Right lung (tissue), 5 donors: ENCODE measurements around the gene CLIC3. TPM values are rescaled to one million over a fixed set of nuclear protein-coding genes. Genes with fewer than 3 reads are reported as not detected.

ENCODE experiments used
- DNase-seq, 2 donors: peaks; one replicate each; pipeline ENCODE4 v3.0.0-alpha.2; 2013
- polyA plus RNA-seq, 5 donors: library from polyadenylated mRNA; unstranded; fragments of 120-200 nt; gene quantifications; one replicate each; pipeline versions ENCODE4 v1.2.1 to v1.2.3, GENCODE V29; 2013; ENCODE audit warnings: inconsistent platforms in 1 of 5, low replicate concordance in 1 of 5; ENCODE audit not compliant: insufficient read length in 5 of 5, insufficient read depth in 1 of 5

Gene CLIC3
- polyA plus RNA-seq, 5 donors: 25.9 to 74.3 (median 43.8) TPM

- no peak for DNase-seq
These were observed 27.8 kb downstream of the CLIC3 start for GRCh38 chr9:136968333-136969127.

DNA sequence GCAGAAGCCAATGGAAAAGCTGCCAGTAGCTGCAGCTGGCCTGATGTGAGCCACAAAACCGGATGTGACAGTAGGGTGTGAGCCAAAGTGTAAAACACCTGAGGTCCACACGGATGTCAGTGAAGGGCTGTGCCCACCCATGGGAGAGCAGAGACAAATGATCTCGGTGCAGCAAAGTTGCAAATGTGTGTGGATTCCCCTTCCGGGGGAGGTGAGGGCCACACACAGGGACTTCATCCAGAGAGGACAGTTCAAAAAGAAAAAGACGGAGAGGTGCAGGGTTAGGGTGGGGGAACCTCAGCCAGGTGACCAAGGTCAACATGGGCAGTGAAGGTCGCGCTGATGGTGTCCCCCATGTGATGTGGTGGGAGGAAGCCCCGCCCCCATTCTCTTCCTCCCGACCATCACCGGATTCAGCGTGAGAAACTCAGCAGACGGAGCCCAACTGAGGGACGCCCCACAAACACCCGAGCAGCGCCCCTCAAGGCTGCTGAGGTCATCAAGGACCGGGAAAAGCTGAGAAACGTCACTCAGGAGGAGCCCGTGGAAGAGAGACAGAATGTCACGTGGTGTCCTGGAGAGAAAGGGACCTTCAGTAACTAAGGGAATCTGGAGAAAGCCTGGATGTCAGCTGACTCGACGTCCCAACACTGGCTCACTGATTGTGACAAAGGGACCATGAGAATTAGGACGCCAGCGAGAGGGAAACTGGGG, 30.4 kb downstream of the CLIC3 start:
- no peak for DNase-seq

DNA sequence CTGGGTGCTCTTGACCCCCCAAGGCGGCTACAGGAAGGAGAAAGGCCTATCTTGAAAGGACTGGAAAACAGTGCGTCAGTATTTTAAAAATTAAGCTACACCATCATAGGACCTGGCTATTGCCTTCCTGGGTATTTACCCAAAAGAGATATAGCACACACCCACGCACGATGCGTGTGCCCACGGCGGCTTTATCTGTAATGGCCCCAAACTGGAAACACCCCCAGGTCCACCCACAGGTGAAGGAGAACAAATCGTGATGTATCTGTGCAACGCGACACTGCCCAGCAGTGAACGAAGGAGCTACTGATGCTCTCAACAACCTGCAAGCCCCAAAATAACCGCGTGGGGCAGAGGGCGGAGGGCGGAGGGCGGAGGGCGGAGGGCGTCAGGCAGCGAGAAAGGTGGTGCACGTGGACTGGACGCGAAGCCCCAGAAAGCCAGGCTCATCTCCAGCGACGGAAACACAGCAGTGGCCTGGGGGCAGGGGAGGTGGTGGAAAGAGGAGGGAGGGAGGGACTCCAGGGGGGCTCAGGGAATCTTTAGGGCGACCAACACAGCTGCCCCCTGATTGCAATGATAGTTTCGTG, 31.4 kb downstream of the CLIC3 start:
- DNase-seq: no peak

- DNase-seq: no peak
These were observed 32.1 kb downstream of the CLIC3 start for GRCh38 chr9:136964171-136964689.

DNA sequence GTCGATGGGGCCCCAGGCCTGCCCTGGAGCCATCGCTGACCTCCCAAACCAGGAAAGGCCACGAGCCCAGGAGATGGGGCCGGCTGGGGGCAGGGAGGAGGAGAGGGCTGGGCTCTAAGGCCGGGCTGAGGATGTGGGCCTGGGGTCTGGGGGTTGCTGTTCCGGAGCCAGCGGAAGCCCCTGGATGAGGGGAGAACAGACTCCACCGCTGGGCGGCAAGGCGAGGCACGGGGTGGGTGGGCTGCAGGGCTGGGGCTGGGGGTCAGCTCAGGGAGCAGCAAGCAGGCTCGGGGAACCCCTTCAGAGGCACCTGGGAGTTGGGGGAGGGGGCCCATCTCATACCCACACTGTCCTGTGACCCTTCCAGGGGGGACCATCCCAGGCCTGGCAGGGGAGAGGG, 32.6 kb downstream of the CLIC3 start:
- DNase-seq: no peak

- no peak for DNase-seq
These were observed 33.0 kb downstream of the CLIC3 start for GRCh38 chr9:136963341-136963740.

DNA sequence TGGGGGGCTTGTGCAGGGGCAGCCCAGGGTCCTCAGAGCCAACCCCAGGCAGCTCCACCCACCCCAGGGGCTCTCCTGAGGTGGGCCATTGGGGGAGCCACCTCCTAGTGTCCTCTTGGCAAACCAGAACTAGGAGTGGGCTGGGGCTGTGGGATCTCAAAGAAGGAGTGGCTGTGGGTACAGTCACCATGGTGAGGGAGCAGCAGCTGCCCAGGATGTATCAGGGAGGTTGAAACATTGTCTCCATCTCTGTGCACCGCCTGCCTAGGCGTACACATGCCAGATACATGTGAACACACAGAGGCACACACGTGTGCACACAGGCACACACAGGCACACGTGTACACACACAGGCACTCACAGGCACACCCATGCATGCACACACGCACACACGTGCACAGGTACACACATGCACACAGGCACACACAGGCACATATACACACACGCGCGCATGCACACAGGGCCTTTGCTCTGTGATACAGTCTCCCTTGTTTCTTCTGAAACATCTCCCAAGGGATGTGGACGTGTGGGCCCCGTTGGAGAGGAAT, 33.6 kb downstream of the CLIC3 start:
- no peak for DNase-seq

DNA sequence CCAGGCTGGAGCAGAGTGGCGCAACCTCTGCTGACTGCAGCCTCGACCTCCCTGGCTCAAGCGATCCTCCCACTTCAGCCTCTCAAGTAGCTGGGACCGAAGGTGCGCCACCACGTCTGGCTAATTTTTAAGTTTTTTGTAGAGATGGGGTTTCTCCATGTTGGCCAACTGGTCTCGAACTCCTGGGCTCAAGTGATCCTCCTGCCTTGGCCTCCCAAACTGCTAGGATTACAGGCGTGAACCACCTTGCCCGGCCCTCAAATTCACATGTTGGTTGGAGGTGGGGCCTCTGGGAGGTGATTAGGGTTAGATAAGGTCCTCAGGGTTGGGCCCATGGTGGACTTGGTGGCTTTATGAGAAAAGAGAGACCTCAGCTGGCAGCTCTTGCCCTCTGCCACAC, 34.2 kb downstream of the CLIC3 start:
- DNase-seq: no peak

DNA sequence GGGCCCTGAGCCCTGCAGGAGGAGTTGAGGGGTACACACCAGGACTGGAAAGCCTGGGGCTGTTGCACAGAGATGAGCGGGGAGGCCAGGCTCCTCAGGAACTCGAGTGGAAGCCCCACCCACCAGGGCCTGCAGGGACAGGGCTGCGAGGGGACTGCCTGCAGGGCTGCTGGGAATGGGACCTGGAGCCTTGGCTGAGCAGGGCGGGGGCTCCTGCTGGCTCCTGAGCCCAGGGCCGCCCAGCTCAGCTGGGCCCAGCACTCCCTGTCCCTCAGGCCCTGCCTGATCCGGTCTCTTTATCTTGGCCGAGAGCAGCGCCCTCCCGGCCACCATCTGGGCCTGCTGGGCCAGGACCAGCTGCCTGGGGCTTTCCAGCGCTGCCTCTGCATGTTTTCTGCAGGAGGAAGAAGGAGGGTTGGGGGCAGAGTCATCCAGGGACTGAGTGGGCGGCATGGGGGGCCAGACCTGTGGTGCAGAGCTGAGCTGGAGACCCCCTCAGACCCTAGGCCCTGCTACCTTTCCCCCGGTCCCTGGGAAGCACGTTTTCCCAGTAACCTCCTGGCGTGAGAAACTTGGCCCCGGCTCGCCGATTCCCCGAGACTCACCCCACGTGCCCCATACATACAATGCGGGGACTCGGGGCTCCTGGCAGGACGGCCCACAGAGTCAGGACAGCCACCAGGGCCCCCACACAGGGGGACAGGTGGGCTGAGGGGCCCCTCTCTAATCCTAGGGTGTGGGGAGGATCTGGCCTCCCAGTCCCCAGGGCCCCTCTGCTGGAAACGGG, 34.9 kb downstream of the CLIC3 start:
- DNase-seq: no peak

DNA sequence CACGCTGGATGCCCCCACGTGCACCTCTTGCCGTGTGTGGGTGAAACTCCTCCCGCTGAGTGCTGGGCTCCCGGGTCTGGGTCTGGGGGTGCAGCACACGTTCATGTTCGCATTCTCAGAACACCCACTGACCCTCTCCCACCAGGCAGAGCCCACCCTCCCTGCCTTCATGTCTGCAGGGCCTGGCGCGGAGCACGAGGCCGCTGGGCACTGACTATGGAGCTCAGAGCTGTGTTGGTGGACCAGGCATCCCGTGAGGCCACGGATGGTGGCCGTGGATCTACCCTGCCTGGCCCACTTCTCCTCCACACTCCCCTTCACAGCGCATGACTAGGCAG, 35.5 kb downstream of the CLIC3 start:
- DNase-seq: no peak

GRCh38 chr9:136960212-136960937, 36.0 kb downstream of the CLIC3 start:
- DNase-seq: no peak

DNA sequence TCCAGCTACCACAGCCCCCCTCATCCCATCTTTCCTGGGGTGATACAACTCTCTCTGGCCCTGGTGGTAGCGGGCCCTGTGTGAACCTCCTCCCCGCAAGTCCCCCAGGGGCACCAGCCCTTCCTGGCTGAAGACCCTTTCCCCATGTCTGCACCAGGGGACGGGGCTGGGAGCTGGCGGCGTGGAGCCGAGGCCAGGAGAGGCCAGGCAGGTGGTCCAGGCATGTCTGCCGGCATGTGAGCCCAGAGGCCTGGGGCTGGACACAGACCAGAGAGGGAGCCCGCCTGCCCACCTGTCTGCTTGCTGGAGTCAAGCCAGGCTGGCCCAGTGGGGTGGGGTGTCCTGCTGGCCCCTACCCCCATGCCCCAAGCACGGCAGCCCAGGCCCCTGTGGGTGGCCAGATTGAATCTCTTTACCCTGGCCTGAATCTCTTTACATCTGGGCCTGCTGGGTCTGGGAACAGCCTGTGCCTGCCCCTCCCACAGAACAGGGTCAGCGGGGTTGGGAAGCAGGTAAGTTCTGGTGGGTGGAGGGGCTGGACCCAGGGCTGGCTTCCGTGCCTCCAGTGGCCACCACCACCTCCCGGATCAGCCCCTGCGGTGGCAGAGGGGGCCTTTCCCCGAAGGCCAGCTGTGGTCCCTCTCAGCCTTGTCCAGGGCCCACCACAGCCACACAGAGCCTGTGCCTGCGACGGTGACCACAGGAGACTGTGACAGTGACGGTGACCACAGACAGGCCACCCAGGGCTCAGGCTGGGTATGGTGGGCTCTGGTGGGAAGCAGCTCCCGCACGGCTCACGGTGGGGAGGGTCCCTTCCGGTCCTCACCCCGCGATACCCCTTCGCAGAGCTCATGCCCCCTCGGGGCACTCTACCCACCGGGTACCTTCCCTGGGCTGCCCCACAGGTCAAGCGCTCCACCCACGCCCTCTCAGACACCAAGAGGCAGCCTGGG, 37.2 kb downstream of the CLIC3 start:
- DNase-seq: no peak

- no peak for DNase-seq
These were observed 37.9 kb downstream of the CLIC3 start for GRCh38 chr9:136958473-136958872.

DNA sequence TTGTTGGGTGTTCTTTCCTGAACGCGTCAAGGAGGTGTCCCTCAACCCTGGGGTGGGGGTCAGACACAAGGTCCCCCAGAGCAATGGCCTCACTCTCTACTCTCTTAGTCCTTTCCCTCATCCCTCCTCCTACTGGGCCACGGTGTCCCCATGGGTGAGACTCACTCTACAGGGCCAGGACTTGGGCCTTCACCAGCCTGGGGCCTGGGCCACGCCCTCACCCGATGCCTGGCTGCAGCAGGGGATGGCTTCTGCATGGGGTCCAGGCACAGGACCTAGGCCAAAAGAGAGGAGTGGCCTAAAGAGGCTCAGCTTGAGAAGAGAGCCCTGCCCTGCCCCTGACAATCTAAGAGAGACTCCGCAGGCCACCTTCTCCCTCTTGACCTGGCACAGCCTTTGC, 38.5 kb downstream of the CLIC3 start:
- DNase-seq: no peak

DNA sequence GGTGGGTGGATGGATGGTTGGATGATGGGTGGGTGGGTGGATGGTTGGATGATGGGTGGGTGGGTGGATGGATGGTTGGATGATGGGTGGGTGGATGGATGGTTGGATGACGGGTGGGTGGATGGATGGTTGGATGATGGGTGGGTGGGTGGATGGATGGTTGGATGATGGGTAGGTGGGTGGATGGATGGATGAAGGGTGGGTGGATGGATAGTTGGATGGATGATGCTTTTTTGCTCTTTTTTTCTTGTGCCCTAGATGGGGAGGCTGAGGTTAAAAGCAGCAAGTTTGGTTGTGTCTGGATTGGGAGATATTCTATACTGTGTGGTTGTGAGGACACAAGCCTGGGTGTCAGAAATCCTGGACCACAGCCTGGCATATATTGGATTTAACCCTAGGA, 38.9 kb downstream of the CLIC3 start:
- no peak for DNase-seq

DNA sequence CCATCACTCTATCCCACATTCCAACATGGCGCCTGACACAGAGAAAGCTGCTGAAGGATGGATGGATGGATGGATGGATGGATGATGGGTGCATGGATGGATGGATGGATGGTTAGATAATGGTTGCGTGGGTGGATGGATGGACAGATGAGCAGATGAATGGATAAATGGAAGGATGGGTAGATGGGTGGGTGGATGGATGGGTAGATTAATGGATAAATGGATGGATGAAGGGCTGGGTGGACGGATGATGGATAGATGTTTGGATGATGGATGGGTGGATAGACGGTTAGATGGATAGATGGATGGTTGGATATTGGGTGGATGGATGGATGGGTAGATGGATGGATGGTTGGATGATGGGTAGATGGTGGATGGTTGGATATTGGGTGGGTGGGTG, 39.8 kb downstream of the CLIC3 start:
- DNase-seq: no peak

DNA sequence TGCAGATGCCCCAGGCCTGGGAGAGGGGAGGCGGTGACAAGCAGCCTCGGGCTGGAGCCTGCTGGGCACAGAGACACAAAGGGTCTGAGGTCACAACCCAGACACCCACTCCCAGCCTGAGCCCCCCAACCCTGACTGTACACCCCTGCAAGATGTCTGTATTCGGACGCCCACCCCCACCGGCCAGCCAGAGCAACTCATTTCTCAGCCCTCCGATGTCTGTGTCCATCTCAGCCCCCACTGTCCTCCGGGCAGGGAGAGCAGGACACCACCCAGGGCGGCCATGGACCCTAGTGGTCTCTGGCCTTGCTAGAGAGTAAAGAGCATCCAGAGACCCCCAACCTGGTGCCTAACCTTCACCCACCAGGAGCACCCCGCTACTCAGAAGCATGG, 40.4 kb downstream of the CLIC3 start:
- no peak for DNase-seq

DNA sequence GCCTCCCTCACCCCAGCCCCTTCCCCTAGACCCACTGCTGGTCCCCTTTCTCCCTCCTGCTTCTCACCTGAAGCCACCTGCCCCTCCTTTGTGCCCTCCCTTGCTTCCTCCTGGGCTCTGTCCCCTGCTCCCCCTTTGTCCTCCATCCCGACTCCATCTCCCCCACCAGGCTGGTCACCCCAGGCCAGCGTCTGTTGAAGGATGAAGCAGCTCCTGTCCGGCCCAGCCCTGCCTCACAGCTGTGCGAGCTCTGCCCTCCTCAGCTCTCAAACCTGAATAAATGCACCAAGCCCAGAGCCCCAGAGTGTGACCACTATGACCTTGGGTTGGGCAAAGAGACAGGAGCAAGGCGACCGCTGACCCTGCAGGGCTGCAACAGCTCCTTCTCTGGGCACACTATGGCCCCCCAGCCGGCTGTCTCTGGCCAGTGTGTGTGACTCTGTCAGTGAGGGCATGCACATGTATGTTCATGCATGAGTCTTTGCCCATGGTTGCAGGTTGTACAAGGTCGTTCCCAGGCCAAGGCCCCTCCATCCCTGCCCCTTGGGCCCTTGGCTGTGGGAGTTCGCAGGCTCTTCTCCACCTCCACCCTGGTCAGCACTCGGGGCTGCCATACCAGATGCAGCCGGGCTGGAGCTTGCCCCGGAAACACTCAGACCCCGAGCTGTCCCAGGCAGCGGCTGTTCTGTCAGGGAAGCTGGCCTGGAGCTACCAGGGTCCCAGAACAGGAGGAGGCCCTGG, 41.0 kb downstream of the CLIC3 start:
- no peak for DNase-seq
